IPS-18a (cell line): ENCODE data around the gene ANKRD13D.

Experiments
- H3K27ac ChIP-seq: one replicate; pipeline ENCODE4 v1.5.1; 2013; ENCODE audit warnings: low read length
- H3K27me3 ChIP-seq: one replicate; pipeline ENCODE4 v1.6.1; 2013; ENCODE audit warnings: mild to moderate bottlenecking, low read length; ENCODE audit not compliant: control insufficient read depth, insufficient read depth
- H3K36me3 ChIP-seq: one replicate; pipeline ENCODE4 v1.6.1; 2013; ENCODE audit warnings: low read depth, low read length; ENCODE audit not compliant: control insufficient read depth
- H3K4me1 ChIP-seq: one replicate; pipeline ENCODE4 v1.6.1; 2013; ENCODE audit warnings: low read depth, low read length; ENCODE audit not compliant: control insufficient read depth
- H3K4me3 ChIP-seq: one replicate; pipeline ENCODE4 v1.5.1; 2013; ENCODE audit warnings: low read length
- H3K9ac ChIP-seq: one replicate; pipeline ENCODE4 v1.6.1; 2013; ENCODE audit warnings: mild to moderate bottlenecking, low read length, moderate library complexity
- H3K9me3 ChIP-seq: one replicate; pipeline ENCODE4 v1.6.1; 2013; ENCODE audit warnings: low read depth, low read length; ENCODE audit not compliant: control insufficient read depth

ANKRD13D gene

DNA sequence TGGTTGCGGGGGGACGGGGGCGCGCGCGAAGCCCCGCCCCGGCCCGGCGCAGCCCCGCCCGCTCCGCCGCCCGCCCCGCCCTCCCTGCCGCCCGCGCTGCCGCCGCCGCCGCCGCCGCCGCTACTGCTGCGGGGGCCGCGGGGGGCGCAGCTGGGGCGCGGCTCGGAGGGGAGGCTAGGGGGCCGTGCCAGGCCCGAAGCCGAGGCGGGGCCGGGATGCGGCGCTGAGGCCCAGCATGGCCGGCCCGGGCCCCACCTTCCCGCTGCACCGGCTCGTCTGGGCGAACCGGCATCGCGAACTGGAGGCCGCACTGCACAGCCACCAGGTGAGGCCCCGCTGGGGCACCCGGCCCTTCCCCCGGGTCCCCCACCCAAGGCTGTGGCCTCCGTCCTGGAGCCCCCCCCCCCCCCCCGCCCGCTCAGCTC lies at the start of gene ANKRD13D:
TSS of gene ANKRD13D (plus strand) at position 78 of the 425 bp plus-strand sequence. CDS start at position 236, 158 bp downstream.
- Histone ChIP-seq H3K27ac (peak within 1 kb of the TSS; percentile 71), H3K9me3 (no peaks in the 10 kb centered on the region), H3K27me3 (no peaks in the 10 kb centered on the region), H3K36me3 (peaks cover 18% of the 10 kb centered on the region), H3K4me1 (peaks cover 9% of the 10 kb centered on the region), H3K4me3 (peak within 1 kb of the TSS; percentile 81), H3K9ac (peak within 1 kb of the TSS; percentile 81)

DNA sequence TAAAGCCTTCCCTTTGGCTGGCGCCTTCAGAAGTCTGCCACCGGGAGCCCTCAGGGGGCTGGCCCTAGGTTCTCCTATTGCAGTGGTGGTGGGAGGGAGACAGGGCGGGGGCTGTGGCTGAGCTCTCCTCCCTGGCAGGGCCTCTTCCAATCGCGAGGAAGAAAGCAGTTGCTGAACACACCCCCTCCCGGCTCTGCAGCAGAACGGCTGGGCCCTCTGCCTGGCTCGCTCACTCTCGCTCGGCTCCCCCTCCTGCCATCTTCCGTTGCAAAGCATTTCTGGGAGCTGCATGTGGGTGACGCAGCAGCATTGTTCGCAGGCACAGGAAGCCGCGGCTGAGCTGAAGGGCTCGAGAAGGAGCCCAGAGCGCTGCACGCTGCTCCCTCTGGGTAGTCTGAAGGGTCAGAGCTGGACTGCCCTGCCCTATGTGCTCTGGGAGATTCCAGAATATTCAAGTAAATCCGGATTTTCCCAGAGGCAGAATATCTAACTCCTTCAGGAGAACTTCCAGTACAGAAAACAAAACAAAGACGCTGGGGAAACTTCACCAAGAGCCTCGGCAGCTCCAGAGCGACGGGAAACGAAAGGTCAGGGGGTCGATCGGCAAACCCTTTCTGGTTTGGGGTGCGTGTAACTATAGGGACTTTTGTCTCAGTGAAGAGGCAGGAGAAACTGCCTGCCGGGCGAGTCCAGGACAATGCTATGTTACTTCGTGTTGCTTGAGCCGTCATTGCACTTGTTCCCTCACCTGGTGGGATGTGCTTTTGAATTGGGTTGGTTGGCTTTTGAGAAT lies 49.1 kb upstream of the ANKRD13D start:
- Histone ChIP-seq H3K36me3 (peaks cover 24% of the 10 kb centered on the region), H3K4me1 (peaks cover 18% of the 10 kb centered on the region), H3K27me3 (no peaks in the 10 kb centered on the region), H3K4me3 (peak overlapping the region; percentile 84), H3K9me3 (no peaks in the 10 kb centered on the region), H3K27ac (peak overlapping the region; percentile 94), H3K9ac (peak overlapping the region; percentile 98)

DNA sequence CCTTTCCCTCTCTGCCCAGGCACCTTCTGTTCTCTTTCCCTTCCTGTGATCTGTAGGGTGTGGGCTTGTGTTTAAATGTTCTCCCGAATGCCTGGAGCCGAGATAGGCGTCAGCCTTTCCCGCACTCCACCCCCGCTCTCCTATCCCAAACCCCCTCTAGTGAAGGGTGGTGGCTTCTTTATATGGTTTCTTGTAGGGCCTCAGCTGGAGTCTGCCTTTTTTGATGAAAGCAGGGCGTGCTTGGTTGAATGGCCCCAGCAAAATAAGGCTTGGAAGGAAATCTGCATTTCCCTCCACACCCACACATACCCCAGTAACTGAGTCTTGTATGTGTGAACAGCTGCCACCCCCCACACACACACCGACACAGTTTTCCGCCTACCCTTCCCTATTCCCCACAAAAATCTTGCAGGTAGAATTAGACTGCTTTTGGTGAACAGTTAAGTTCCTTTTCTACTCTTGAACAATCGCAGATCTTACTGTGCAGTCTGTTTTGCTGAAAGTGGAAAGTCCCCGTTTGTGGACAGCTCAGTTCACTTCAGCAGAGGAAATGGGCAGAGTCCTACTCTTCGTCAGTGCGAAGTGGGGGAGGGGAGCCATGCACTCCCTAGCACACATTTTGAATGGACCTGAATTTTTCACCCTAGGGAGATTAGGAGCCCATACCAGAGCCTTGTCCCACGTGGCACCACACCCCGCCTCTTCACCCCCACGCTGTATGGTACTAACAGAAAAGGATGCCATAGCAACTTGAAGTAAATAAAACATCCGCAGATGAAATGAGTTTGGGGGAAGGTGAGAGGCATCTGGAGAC lies 48.3 kb upstream of the ANKRD13D start:
- H3K36me3 ChIP-seq = peaks cover 32% of the 10 kb centered on the region
- peak overlapping the region; percentile 98 for H3K9ac ChIP-seq
- peak overlapping the region; percentile 94 for H3K27ac ChIP-seq
- H3K27me3 ChIP-seq = no peaks in the 10 kb centered on the region
- H3K9me3 ChIP-seq = no peaks in the 10 kb centered on the region
- H3K4me3 ChIP-seq = peak overlapping the region; percentile 84
- peaks cover 18% of the 10 kb centered on the region for H3K4me1 ChIP-seq

DNA sequence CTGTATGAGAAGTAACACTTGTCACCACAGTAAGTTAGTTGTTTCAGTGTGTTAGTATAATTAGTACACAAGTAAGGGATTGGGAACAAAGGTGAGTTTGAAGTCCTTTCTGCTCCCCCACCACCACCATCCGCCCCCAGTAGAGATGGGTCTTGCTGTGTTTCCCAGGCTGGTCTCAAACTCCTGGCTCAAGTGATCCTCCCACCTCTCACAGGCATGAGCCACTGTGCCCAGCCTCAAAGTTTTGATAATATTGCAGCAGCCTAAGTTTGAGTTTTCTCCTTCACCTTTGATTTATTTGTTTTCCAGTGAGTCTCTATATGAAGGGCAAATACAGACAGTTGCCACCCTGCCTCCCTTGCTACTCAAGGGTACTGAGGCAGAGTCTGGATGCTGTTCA lies 46.6 kb upstream of the ANKRD13D start:
- peaks cover 18% of the 10 kb centered on the region for H3K4me1 ChIP-seq
- no peak overlapping the region for H3K4me3 ChIP-seq
- H3K9ac ChIP-seq = no peak overlapping the region

DNA sequence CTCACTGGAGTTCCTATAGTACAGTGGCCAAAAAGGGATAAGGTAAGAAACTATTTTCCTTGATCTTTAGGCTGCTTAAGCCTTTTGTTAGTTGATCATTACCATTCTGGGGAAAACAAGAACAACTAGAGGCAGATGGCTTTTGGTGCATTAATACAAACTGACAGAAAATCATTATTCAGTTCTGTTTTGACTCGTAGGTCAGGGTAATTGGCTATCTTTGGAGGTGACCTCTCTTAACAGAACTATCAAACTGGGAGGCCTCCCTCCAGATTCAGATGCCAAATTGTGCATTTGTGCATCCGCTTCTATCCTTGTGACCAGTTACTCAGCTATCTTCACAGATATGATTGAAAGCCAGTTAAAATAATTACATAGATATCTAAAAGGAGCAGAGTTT lies 46.1 kb upstream of the ANKRD13D start:
- Histone ChIP-seq H3K9me3 (no peaks in the 10 kb centered on the region), H3K4me3 (no peak overlapping the region), H3K27ac (no peak overlapping the region), H3K9ac (no peak overlapping the region), H3K27me3 (no peaks in the 10 kb centered on the region), H3K4me1 (peaks cover 18% of the 10 kb centered on the region), H3K36me3 (peaks cover 49% of the 10 kb centered on the region)

More for the DNA sequence above, 46.6 kb upstream of the ANKRD13D start:
- Histone ChIP-seq H3K9me3 (no peaks in the 10 kb centered on the region), H3K27me3 (no peaks in the 10 kb centered on the region), H3K36me3 (peaks cover 44% of the 10 kb centered on the region), H3K27ac (no peak overlapping the region)

DNA sequence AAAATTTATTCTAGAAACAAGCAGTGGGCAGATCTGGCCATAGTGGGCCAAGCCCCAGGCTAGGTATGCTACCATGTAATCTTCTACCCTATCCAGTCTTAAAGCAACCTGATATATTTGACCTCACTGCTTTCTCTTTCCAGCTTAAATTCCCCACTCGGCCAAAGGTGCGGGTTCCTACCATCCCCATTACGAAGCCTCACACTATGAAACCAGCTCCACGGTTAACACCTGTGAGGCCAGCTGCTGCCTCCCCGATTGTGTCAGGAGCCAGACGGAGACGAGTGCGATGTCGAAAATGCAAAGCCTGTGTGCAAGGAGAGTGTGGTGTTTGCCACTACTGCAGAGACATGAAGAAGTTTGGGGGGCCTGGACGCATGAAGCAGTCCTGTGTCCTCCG lies 44.1 kb upstream of the ANKRD13D start:
- H3K27me3 ChIP-seq = no peaks in the 10 kb centered on the region
- H3K4me1 ChIP-seq = peaks cover 6% of the 10 kb centered on the region
- H3K9me3 ChIP-seq = no peaks in the 10 kb centered on the region
- H3K27ac ChIP-seq = no peak overlapping the region
- no peak overlapping the region for H3K4me3 ChIP-seq
- H3K9ac ChIP-seq = no peak overlapping the region
- peaks cover 69% of the 10 kb centered on the region for H3K36me3 ChIP-seq

DNA sequence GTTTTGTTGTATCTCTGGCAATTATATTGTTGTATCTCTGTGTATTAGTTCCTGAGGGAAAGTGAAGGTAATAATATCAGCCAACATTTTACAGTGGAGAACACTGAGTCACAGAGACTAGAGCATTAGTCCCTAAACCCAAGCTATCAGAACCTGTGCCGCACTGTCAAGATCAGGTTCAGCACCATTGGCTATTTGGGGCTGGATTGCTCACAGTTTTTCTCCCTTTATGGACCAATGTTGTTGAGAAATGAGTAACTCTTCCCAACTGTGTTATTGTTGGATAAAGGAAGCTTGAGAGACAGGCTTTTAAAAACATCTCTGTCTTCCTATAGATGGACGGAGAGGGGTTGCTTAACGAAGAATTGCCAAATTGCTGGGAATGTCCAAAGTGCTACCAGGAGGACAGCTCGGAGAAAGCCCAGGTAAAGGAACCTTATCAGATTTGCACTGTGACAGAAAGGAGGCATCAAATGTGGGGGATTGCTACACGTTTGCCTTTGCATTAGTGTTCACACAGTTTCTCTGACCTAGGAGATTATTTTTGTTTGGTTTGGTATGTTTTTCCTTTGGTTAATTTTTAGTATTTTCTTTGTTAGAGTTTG lies 41.1 kb upstream of the ANKRD13D start:
- no peak overlapping the region for H3K27ac ChIP-seq
- no peaks in the 10 kb centered on the region for H3K27me3 ChIP-seq
- no peaks in the 10 kb centered on the region for H3K4me1 ChIP-seq
- no peak overlapping the region for H3K9ac ChIP-seq
- H3K4me3 ChIP-seq = no peak overlapping the region
- H3K9me3 ChIP-seq = no peaks in the 10 kb centered on the region
- H3K36me3 ChIP-seq = peaks cover 93% of the 10 kb centered on the region

DNA sequence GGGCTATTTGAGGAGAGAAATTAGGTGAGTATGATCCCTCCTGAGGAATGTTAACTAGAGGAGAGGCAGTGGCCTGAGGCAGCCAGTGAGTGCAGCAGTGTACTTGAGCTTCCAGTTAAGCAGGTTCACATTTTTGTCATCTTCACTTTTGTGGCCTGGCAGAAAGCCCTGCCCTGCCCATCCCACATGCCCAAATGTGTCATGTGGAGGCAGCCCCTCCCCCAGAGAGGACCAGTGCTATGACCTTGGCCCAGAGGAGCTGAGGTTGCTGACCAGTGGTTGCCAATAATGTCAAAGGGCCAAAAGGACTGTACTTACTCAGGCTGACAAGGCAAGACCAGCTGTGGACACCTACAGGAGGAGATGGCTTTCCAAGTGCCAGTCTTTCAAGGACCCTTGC lies 40.5 kb upstream of the ANKRD13D start:
- Histone ChIP-seq H3K9me3 (no peaks in the 10 kb centered on the region), H3K27ac (no peak overlapping the region), H3K4me3 (no peak overlapping the region), H3K36me3 (peaks cover 93% of the 10 kb centered on the region), H3K4me1 (no peaks in the 10 kb centered on the region), H3K9ac (no peak overlapping the region), H3K27me3 (no peaks in the 10 kb centered on the region)

DNA sequence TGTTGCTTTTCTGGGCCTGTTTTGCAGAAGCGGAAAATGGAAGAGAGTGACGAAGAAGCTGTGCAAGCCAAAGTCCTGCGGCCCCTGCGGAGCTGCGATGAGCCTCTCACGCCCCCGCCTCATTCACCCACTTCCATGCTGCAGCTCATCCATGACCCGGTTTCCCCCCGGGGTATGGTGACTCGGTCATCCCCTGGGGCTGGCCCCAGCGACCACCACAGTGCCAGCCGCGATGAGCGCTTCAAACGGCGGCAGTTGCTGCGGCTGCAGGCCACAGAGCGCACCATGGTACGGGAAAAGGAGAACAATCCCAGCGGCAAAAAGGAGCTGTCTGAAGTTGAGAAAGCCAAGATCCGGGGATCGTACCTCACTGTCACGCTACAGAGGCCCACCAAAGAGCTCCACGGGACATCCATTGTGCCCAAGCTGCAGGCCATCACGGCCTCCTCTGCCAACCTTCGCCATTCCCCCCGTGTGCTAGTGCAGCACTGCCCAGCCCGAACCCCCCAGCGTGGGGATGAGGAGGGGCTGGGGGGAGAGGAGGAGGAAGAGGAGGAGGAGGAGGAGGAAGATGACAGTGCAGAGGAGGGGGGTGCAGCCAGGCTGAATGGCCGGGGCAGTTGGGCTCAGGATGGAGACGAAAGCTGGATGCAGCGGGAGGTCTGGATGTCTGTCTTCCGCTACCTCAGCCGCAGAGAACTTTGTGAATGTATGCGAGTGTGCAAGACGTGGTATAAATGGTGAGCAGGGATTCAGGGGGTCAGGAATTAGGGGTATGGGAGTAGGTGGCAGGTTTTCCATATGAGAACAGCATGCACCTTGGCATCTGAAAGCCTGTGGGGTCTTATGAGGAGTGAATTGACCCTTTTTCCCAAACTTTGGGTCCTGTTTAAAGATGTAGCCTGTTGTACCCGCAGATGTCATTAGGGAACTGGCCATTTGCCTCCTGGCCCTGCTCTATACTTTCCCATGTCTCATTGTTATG lies 38.8 kb upstream of the ANKRD13D start:
- H3K9ac ChIP-seq = no peak overlapping the region
- H3K27ac ChIP-seq = no peak overlapping the region
- no peaks in the 10 kb centered on the region for H3K27me3 ChIP-seq
- no peaks in the 10 kb centered on the region for H3K4me1 ChIP-seq
- no peak overlapping the region for H3K4me3 ChIP-seq
- no peaks in the 10 kb centered on the region for H3K9me3 ChIP-seq
- peaks cover 94% of the 10 kb centered on the region for H3K36me3 ChIP-seq

DNA sequence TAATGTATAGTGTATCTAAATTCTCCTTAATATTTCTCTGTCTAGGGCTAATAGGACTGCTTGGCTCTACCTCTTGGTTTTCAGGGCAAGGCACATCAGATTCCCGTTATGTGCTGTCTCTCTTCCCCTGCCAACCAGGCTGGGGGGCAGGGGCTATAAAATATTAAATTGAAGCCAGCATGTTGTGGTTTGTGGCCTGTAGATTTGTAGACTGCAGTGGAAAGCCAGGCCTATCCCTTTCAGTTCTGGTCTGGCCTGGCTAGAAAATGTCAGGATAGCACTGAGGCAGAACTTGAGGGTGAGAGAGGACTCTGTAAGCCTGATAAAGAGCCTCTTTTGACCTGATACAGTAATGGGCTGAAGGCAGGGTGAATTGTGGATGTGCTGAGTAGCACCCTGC lies 37.3 kb upstream of the ANKRD13D start:
- Histone ChIP-seq H3K36me3 (peaks cover 93% of the 10 kb centered on the region), H3K9me3 (no peaks in the 10 kb centered on the region), H3K4me1 (no peaks in the 10 kb centered on the region), H3K9ac (no peak overlapping the region), H3K4me3 (no peak overlapping the region), H3K27ac (no peak overlapping the region), H3K27me3 (no peaks in the 10 kb centered on the region)
